HepG2 (cell line): ENCODE results near the gene CALD1. TPM values are rescaled to one million over a fixed set of nuclear protein-coding genes. Genes with fewer than 3 reads are reported as not detected.

ENCODE experiments used
- ATAC-seq: fragments of 200-7000 bp; cut with Tn5 transposase; 3 replicates; pipeline ENCODE4 v1.9.1; 2020; ENCODE audit warnings: mild to moderate bottlenecking, moderate library complexity
- BruUV-seq: library from RNA; stranded (reverse); fragments of 400-500 nt; replicated peaks from 2 replicates; lab custom pipeline; 2021; lab: Mats Ljungman, UMichigan
- CTCF ChIA-PET: fragments of 300-600 bp; formaldehyde crosslinking; extraction: SDS; loops from one replicate; lab custom pipeline; 2021; ENCODE audit warnings: low total read pairs, inconsistent platforms, low intra/inter-chr PET ratio; lab: Yijun Ruan, JAX
- POLR2A ChIA-PET: fragments of 350-600 bp; sonication (Branson Sonifier 250); formaldehyde crosslinking; loops from one replicate; lab custom pipeline; 2020; ENCODE audit warnings: antibody characterized with exemption, inconsistent platforms; lab: Yijun Ruan, JAX
- DNase-seq: peaks from one replicate; pipeline ENCODE4 v3.0.0-alpha.2; 2015; ENCODE audit warnings: low spot score
- FAIRE-seq: peaks from 3 replicates; lab custom pipeline; 2011; peaks lifted over from hg19 to GRCh38; lab: Jason Lieb, UNC
- H2AFZ ChIP-seq: one replicate; pipeline ENCODE4 v1.6.1; 2011; ENCODE audit warnings: low read length, inconsistent platforms
- H3K27ac ChIP-seq: fragments of 300-600 bp; 3 replicates; pipeline ENCODE4 v1.8.0; 2011; ENCODE audit warnings: mixed run types, mild to moderate bottlenecking, mixed read lengths, low read length, inconsistent platforms; ENCODE audit not compliant: insufficient read depth; ENCODE audit errors: extremely low read length
- H3K27me3 ChIP-seq, 2 experiments: fragments of 200-600 bp in 1 of 2; 2 replicates in 1 of 2; 3 replicates in 1 of 2; pipeline versions ENCODE4 v1.6.0 to v1.8.0; 2011; ENCODE audit warnings: low read length in 2 of 2, mild to moderate bottlenecking in 2 of 2, moderate library complexity in 2 of 2, inconsistent platforms in 1 of 2; ENCODE audit not compliant: insufficient read depth in 2 of 2, control insufficient read depth in 1 of 2
- H3K36me3 ChIP-seq, 2 experiments: fragments of 200-600 bp in 1 of 2; replicated peaks in 1 of 2; 2 replicates in 1 of 2; 3 replicates in 1 of 2; pipeline versions ENCODE4 v1.5.1 to v1.8.0; 2011; ENCODE audit warnings: low read length in 2 of 2, inconsistent platforms in 1 of 2; ENCODE audit not compliant: insufficient read depth in 2 of 2, control insufficient read depth in 1 of 2
- H3K4me1 ChIP-seq: 2 replicates; pipeline ENCODE4 v1.5.1; 2012; ENCODE audit warnings: low read length, inconsistent platforms; ENCODE audit not compliant: insufficient read depth
- H3K4me2 ChIP-seq: 2 replicates; pipeline ENCODE4 v1.6.0; 2011; ENCODE audit warnings: low read depth, low read length, inconsistent platforms
- H3K4me3 ChIP-seq, 3 experiments: fragments of 200-600 bp in 1 of 3; sonication (generic), shearing (Covaris generic) in 1 of 3; replicated peaks in 1 of 3; 2 replicates each; pipeline ENCODE4 v1.5.1; 2011 to 2016; ENCODE audit warnings: low read length in 3 of 3, inconsistent platforms in 2 of 3, low read depth in 2 of 3, mild to moderate bottlenecking in 2 of 3, control low read depth in 1 of 3, mixed read lengths in 1 of 3; ENCODE audit not compliant: insufficient read depth in 1 of 3
- H3K79me2 ChIP-seq: one replicate; pipeline ENCODE4 v1.6.1; 2011; ENCODE audit warnings: low read length, inconsistent platforms; ENCODE audit not compliant: insufficient read depth
- H3K9ac ChIP-seq: 2 replicates; pipeline ENCODE4 v1.6.0; 2011; ENCODE audit warnings: mild to moderate bottlenecking, low read depth, low read length, inconsistent platforms; ENCODE audit not compliant: insufficient read depth
- H3K9me3 ChIP-seq: 2 replicates; pipeline ENCODE4 v1.5.1; 2012; ENCODE audit warnings: mild to moderate bottlenecking, low read length
- H4K20me1 ChIP-seq: 2 replicates; pipeline ENCODE4 v1.6.0; 2011; ENCODE audit warnings: inconsistent platforms, mild to moderate bottlenecking, low read length, moderate library complexity; ENCODE audit not compliant: insufficient read depth
- HHEX ChIP-seq: IDR thresholded peaks from 2 replicates; pipeline ENCODE4 v1.6.1; 2016; ENCODE audit warnings: control low read depth
- HINFP ChIP-seq: sonication (generic); formaldehyde crosslinking; IDR thresholded peaks from 2 replicates; pipeline ENCODE4 v1.4.0; 2020; ENCODE audit warnings: low read depth, mild to moderate bottlenecking, missing genetic modification reagents
- TRAFD1 ChIP-seq: sonication (generic); formaldehyde crosslinking; IDR thresholded peaks from 2 replicates; pipeline ENCODE4 v1.5.1; 2020; ENCODE audit warnings: missing genetic modification reagents, mild to moderate bottlenecking, borderline replicate concordance
- ZSCAN22 ChIP-seq: sonication (generic); formaldehyde crosslinking; IDR thresholded peaks from 2 replicates; pipeline ENCODE4 v1.4.0; 2020; ENCODE audit warnings: mild to moderate bottlenecking, missing genetic modification reagents
- WGBS: methylation state at CpG from one replicate; pipeline ENCODE4 v1.1.6; 2017; ENCODE audit warnings: low lambda C conversion rate; 5-methylcytosine and 5-hydroxymethylcytosine counted together
- in situ Hi-C: cut with HindIII; loops from 2 replicates; pipeline ENCODE4 v1.10.0; 2017; ENCODE audit warnings: low pct_unique_long_range_greater_than_20kb; ENCODE audit not compliant: extremely low pct_ligation_motif_present
- intact Hi-C: fragments of 100-400 bp; cut with micrococcal nuclease; formaldehyde crosslinking; loops from one replicate; pipeline ENCODE4 v1.10.0; 2022; ENCODE audit not compliant: unreplicated experiment
- polyA plus RNA-seq, 8 experiments: library from polyadenylated mRNA; depleted of rRNA in 3 of 8; stranded (reverse) in 7 of 8; unstranded in 1 of 8; fragments of >200 nt; fragmentation: Illumina TruSeq in 4 of 8; extraction: Trizol in 4 of 8; gene quantifications; 2 replicates each; pipeline versions ENCODE4 v1.2.1 to v1.2.3, GENCODE V29; 2011 to 2016; ENCODE audit warnings: low read depth in 4 of 8, missing spikeins in 1 of 8, mixed read lengths in 1 of 8; ENCODE audit not compliant: insufficient read depth in 1 of 8
- total RNA-seq, 5 experiments: library from RNA; depleted of rRNA; stranded (reverse); fragments of >200 nt; fragmentation: Illumina TruSeq; extraction: Trizol; gene quantifications; 2 replicates each; pipeline ENCODE4 v1.2.3, GENCODE V29; 2016; ENCODE audit warnings: low read depth in 1 of 5

The CALD1 gene
- total and polyA plus RNA-seq, 2 of the 13 experiments (the other 11 are each of a cell fraction or from before 2014, with no cell fraction given) = 53.0 to 112 TPM

DNA sequence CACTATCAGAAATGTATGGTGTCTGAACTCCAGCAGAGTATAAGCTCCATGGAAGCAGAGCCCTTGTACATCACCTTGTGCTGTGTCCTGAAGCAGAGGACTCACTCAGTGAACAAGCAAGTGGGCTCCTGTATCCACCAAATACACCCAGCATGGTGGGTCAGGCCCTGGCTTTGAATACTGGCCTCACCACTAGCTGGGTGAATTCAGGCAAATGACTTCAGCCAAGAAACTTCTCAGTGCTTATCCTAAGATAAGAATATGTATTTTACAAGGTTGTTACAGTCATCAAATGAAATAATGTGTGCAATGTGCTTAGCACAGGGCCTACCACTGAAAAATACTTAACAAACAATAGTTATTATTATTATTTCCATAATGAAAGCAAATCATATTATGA, 62.6 kb downstream of the CALD1 start:
- Histone ChIP-seq H3K9me3 (no peaks in the 10 kb centered on the region), H3K4me3 (no peak overlapping the region), H2AFZ (no peak overlapping the region), H3K27me3 (no peaks in the 10 kb centered on the region), H3K79me2 (no peaks in the 10 kb centered on the region), H3K36me3 (no peaks in the 10 kb centered on the region), H3K4me2 (no peak overlapping the region), H3K27ac (no peak overlapping the region), H4K20me1 (no peaks in the 10 kb centered on the region), H3K9ac (no peak overlapping the region), H3K4me1 (peaks cover 22% of the 10 kb centered on the region)
- BruUV-seq = no TSS peak
- TF ChIP-seq HINFP (CRISPR knock-in tag) (no peak), TRAFD1 (CRISPR knock-in tag) (no peak), HHEX (CRISPR knock-in tag) (no peak)
- DNase-seq = no peak
- FAIRE-seq = no peak
- CTCF ChIA-PET = no interaction called here
- POLR2A ChIA-PET = no interaction called here
- in situ Hi-C loops = no loop called here
- ATAC-seq = no peak
- intact Hi-C loops = no loop called here

- H2AFZ ChIP-seq = no peak overlapping the region
- H3K27me3 ChIP-seq = no peaks in the 10 kb centered on the region
- no peaks in the 10 kb centered on the region for H3K79me2 ChIP-seq
- 89% methylated on average over 8 of the region's 8 CpGs for WGBS
- TF ChIP-seq ZSCAN22 = no peak
- no peak for FAIRE-seq
- ATAC-seq = no peak
- no peak overlapping the region for H3K4me3 ChIP-seq
- no peaks in the 10 kb centered on the region for H3K9me3 ChIP-seq
- H4K20me1 ChIP-seq = no peaks in the 10 kb centered on the region
- ChIA-PET CTCF (no interaction called here), POLR2A (no interaction called here)
- H3K4me2 ChIP-seq = no peak overlapping the region
- H3K27ac ChIP-seq = no peak overlapping the region
- DNase-seq = no peak
- intact Hi-C loops (no loop called here), in situ Hi-C loops (no loop called here)
- no TSS peak for BruUV-seq
- no peak overlapping the region for H3K9ac ChIP-seq
- peaks cover 22% of the 10 kb centered on the region for H3K4me1 ChIP-seq
- no peaks in the 10 kb centered on the region for H3K36me3 ChIP-seq
Measured at GRCh38 chr7:134842886-134843430, 63.5 kb downstream of the CALD1 start.
